GM18907 (cell line): ENCODE measurements around the gene ICAM4.

Experiments
- ATAC-seq: cut with Tn5 transposase; IDR thresholded peaks from one replicate; pipeline ENCODE4 v1.9.1; 2021; ENCODE audit warnings: mild to moderate bottlenecking, moderate library complexity; ENCODE audit not compliant: unreplicated experiment

Gene ICAM4

DNA sequence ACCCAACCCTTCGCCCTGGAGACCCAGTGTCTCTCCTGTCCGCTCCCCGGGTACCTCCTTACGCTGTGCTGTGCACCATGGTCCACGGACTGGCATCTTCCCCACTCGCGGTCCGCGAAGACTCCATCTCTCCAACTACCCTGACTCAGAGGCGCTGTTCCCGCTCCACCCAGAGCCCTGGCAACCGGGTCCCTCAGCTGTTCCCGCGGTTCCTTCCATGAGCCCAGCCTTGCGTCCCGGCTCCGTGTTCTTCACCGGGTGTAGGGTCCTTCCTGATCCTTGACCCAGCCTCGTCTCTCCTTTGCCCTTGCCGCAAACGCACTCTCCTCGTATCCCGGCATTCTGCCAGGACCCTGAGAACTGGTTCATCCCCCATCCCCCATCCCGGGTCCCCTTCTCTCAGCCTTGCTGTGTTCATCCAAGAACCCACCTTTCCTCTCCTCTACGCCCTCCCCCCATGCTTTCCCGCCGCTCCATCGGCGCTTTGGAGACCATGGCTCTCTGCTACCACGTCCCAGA is 3.7 kb downstream of the ICAM4 start:
- ATAC-seq, result no peak

DNA sequence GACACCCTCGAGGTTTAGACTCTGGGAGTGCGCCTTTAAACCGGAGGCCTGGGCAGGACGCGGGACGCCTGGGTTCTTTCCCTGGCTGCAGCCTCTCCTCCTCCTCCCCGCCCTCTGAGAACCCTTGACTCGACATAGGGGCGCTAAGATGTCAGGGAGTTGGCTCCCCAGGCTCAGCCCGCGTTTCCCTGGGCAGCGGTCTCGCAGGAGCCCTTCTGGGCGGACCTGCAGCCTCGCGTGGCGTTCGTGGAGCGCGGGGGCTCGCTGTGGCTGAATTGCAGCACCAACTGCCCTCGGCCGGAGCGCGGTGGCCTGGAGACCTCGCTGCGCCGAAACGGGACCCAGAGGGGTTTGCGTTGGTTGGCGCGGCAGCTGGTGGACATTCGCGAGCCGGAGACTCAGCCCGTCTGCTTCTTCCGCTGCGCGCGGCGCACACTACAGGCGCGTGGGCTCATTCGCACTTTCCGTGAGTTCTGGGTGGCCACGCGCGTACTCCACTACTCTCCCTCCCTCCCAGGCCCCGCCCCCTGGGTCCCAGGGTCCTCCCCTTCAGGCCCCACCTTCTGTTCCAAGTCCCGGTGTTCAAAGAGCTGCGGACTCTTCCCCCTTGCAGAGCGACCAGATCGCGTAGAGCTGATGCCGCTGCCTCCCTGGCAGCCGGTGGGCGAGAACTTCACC is 4.3 kb downstream of the ICAM4 start:
- no peak for ATAC-seq

DNA sequence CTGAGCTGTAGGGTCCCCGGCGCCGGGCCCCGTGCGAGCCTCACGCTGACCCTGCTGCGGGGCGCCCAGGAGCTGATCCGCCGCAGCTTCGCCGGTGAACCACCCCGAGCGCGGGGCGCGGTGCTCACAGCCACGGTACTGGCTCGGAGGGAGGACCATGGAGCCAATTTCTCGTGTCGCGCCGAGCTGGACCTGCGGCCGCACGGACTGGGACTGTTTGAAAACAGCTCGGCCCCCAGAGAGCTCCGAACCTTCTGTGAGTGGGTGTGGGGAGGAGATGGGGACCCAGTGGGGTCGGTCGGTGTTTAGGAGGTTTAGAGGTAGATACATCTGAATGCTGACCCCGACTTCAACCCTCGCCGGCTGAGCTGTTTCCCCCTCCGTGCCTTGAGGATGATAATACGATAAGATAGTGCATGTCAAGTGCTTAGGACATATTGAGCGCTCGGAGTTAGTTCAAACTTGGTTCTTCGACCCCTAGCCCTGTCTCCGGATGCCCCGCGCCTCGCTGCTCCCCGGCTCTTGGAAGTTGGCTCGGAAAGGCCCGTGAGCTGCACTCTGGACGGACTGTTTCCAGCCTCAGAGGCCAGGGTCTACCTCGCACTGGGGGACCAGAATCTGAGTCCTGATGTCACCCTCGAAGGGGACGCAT is 4.9 kb downstream of the ICAM4 start:
- ATAC-seq, result no peak

DNA sequence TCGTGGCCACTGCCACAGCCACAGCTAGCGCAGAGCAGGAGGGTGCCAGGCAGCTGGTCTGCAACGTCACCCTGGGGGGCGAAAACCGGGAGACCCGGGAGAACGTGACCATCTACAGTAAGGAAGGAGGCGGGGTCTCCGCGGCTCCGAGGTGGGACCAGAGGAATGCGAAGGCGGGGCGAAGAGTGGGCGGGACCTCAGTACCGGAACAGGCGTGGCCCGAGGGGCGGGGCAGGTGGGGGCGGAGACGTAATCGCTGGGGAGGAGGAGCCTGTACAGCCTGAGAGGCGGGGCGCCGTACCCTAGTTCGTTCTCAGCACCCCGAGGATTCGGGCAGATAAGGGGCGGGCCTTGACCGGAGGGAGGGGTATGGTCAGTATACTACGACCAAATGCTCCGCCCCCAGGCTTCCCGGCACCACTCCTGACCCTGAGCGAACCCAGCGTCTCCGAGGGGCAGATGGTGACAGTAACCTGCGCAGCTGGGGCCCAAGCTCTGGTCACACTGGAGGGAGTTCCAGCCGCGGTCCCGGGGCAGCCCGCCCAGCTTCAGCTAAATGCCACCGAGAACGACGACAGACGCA is 5.5 kb downstream of the ICAM4 start:
- ATAC-seq, result peak; percentile 47

DNA sequence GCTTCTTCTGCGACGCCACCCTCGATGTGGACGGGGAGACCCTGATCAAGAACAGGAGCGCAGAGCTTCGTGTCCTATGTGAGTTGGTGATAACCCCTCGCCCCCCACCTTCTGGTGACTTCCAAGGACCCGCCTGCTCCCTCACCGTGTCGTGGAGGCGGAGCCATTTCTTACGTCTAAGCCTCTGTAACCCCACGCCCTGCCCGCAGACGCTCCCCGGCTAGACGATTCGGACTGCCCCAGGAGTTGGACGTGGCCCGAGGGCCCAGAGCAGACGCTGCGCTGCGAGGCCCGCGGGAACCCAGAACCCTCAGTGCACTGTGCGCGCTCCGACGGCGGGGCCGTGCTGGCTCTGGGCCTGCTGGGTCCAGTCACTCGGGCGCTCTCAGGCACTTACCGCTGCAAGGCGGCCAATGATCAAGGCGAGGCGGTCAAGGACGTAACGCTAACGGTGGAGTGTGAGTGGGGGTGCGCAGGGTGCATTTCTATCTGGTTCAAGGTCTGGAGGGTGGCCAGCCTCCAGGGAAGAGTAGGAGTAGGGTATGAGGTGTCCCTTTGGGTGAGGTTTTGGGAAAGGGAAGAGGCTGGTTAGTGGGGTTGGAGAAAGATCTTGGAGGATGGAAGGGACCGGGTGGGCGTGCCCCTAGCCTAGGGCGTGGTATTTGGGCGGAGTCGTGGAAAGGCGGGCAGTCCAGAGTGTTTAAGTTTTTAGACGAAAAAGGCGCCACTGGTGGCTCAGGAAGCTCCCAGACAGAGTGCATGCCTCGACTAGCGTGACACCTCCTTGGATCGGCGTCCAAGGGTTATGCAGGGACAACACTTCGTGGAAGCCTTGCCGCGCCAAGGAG is 6.3 kb downstream of the ICAM4 start:
- ATAC-seq, result no peak

DNA sequence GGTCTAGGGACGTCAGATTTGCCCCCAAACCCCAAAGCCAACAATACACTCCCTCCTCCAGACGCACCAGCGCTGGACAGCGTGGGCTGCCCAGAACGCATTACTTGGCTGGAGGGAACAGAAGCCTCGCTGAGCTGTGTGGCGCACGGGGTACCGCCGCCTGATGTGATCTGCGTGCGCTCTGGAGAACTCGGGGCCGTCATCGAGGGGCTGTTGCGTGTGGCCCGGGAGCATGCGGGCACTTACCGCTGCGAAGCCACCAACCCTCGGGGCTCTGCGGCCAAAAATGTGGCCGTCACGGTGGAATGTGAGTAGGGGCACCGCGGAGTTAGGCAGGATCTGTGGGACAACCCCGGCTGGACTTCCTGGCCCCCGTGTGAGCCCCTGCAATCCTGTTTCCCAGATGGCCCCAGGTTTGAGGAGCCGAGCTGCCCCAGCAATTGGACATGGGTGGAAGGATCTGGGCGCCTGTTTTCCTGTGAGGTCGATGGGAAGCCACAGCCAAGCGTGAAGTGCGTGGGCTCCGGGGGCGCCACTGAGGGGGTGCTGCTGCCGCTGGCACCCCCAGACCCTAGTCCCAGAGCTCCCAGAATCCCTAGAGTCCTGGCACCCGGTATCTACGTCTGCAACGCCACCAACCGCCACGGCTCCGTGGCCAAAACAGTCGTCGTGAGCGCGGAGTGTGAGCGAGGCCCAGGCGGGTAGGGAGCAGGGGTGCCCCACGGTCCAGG is 7.0 kb downstream of the ICAM4 start:
- no peak for ATAC-seq

DNA sequence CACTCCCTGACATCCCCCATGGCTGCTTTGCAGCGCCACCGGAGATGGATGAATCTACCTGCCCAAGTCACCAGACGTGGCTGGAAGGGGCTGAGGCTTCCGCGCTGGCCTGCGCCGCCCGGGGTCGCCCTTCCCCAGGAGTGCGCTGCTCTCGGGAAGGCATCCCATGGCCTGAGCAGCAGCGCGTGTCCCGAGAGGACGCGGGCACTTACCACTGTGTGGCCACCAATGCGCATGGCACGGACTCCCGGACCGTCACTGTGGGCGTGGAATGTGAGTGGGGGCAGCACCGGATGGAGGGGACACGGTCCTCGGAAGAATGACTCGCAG is 7.6 kb downstream of the ICAM4 start:
- no peak for ATAC-seq

DNA sequence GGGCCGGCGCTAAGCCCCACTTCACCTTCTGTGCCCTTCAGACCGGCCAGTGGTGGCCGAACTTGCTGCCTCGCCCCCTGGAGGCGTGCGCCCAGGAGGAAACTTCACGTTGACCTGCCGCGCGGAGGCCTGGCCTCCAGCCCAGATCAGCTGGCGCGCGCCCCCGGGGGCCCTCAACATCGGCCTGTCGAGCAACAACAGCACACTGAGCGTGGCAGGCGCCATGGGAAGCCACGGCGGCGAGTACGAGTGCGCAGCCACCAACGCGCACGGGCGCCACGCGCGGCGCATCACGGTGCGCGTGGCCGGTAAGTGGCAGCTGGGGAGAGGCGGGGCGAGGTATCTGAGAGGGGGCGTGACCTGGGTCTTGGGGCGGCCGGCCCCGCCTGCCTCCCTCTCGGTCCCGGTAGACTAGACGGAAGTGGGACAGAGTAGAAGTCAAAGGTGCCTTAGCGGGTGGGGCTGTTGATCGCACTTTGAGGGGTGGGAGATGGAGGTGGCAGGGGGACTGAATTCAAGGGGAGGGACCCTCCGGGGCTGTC is 8.6 kb downstream of the ICAM4 start:
- no peak for ATAC-seq

DNA sequence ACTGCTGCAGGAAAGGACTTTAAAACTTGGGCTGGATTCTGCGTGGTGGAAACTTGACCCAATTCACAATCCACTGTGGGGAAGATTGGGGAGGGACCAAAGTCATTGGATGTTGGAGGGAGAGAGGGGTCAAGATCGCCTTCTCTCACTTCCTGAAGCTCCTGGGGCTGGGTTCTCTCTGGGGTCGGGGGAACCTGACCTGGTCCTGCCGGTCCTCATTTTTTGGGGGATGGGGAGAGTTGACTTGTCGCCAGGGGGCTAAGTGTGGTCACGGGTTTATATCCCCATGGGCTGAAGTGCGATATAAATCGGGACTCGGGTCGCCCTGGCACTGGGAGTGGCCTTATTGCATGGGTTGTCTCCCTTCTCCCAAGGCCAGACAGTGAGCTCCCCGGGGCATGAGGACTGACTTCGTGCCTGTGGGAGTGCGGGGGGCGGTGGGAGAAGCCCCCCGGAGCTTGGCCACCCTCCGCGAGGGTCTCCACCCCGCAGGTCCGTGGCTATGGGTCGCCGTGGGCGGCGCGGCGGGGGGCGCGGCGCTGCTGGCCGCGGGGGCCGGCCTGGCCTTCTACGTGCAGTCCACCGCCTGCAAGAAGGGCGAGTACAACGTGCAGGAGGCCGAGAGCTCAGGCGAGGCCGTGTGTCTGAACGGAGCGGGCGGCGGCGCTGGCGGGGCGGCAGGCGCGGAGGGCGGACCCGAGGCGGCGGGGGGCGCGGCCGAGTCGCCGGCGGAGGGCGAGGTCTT is 9.3 kb downstream of the ICAM4 start:
- no peak for ATAC-seq

DNA sequence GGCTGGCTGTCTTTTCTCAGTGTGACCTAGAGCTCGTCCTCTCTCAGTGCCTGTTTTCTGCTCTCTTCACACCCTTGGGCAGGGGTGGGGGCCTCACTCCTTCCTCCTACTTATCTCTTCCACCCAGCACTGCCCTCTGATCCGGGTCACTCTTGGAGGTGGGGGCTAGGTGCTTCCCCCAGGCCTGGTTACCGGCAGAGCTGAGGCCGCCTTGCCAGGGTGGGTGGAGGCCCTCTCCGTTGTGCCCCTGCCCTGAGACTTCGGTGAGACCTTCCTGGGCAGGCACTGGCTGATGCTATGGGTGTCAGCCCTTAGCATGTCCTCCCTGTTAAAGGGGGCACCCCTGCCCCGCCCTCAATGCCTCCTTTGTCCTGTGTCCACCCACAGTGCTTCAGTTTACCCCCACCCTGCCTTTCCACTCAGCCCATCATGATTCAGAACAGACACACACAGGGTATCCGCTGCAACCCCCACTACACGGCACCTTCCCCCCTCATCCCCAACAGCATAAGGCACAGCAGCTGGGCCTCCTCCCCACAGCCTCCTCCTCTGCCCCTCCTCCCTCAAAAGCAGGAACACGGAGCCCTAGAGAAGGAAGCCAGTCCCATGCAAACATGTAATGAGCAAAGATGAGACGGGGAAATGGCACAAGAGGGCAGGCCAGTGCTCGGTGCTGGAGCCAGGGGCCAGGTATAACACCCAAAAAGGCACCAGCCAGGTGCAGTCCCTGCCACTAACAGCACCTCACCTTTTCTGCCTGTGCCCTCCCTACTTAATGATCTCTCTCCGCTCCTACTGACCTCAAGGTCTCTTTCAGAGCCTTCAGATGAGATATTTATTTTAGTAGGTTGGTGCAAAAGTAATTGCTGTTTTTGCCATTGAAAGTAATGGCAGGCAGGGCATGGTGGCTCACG is 13.0 kb downstream of the ICAM4 start:
- no peak for ATAC-seq

DNA sequence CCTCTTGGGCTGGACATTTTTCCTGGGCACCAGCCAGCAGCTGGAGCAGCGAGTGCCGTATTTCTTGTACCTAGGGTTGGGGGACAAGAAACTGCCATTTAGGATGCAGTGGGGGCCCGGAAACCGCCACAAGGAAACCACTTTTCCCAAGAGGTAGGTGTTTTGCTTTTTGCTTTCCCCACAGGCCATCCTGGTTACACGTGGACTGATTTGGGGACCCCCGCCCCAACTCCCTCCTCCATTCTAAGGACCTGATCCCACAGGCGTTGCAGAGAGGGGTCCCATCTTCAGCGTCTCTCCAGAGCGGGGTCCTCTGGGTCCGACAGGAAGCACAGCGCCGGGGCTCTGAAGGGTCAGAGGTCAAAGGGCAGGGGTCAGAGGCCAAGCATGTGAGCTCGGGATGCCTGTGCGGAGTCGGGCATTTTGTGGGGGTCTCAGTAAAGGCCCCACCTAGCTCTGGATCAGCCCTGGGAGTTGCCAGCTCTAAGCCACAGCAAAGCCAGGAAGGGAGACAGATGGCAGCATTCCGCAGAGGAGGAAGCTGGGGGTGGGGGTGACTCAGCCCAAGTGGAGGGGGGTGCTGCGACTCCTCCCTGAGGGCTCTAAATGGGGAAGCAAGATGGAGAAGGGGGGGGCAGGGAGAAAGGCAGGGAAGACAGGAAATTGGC is 18.5 kb downstream of the ICAM4 start:
- no peak for ATAC-seq

DNA sequence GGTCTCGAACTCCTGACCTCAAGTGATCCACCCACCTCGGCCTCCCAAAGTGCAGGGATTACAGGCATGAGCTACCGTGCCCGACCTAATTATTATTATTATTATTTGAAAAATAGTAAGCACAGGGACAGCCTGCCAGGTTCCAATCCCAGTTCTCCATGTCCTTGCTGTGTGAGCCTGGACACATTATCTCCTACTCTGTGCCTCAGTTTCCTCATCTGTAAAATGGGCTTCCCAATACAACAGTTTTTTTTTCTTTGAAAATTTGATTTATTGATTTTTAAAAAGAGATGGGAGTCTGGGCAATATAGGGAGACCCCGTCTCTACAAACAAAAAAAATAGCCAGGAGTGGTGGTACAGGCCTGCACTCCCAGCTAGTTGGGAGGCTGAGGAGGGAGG is 19.6 kb downstream of the ICAM4 start:
- ATAC-seq, result no peak

DNA sequence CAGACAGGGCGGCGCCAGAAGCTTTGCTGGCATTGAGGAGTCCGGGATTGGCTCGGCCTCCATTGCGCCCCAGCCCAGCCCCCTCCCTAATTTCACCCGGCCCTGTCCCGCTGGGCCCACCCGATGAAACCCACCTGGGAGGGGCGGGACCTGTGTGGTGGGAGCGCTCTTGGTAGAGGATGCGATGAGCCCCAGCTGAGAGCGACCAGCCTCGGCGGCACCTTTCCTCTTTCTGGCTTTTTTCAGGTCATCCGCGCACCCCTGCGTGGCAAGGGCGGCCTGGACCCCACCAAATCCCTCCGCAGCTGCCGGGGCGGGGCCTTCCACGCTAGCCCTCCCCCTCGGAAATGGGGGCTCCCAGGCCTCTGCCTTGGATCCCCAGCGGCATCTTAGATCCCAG is 22.7 kb downstream of the ICAM4 start, which contains the start of gene ZGLP1:
TSS of gene ZGLP1 (minus strand) at position 393 of the 400 bp plus-strand sequence.
- no peak for ATAC-seq

DNA sequence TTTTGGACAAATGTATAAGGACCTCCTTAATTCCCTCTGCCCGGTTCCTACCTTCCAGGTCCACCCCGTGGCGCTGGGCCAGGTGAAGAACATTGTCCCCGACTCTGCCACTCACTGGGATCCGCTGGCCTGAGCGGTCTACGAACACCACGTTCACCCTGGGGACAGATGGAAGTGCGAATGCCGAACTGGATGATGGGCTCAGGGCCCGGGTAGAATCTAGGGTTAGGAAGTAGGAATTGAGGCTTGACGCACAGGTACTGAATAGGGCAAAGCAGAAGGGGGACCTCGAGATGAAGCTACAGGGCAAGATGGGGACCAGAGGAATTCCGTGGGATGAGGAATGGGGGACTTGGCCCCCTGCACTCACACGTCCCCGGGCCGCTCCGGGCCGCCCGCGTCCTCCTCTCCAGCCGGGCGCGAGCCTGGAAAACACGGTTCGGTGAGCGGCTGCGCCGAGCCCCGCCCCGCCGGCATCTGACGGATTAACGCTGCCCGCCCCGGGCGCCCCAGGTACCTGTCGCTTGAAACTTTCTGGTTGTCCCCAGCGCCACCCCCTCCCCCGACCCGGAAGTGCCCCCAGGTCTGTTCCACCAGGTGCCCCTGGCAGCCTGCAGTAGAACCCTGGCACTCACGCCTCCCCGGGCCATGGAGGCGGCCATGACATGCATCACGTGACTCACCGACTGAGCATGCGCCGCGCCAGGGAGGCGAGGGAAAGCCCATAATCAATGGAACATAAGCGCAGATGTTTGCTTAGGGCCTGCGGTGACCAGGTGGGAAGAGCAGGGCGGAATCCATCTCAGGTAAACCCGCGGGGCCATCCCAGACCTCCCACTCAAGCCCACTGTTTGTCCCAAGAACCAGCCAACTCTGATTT is 28.8 kb downstream of the ICAM4 start, which contains the start of gene FDX2:
TSS of gene FDX2 (minus strand) at position 681 of the 880 bp plus-strand sequence. CDS start at position 662, 19 bp downstream.
- peak; percentile 65 for ATAC-seq

DNA sequence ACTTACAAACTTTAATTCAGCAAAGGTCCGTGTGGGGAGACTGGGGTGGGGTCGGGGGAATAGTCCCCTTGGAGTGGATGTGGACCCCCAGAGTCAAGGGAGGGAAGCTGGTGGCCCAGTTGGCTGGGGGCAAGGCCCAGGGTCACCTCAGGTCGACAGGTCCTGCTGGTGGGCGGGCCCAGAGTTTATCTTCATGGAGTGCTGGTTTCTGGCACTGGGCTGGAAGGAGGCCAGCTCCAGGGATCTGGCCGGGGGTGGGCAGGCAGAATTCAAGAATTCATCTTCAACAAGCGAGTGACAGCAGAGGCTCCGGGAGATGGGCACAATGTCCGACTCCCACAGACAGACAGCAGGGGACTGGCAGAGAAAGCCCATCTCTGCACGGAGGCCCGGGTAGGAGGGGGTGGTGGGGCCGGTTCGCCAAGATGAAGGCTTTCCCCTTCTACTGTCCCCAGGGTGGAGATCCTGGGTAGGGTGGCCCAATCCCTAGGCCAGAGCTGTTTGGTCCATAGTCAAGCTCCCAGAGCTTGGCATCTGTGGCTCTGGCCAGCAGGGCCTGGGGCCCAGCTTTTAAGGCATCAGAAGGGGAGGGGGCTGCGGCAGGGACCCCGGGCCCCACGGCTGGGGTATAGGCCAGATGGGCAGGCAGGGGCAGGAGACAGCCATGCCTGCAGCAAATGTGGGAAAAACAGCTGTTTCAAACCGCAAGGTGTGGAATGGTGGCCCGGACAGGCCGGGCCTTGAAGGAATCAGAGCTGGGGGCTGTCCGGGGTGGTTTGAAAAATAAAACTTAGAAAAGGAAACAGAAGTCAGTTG is 29.7 kb downstream of the ICAM4 start:
- peak; percentile 22 for ATAC-seq
